Stimulated activated CD4-positive, alpha-beta T cell treated with anti-CD3 and anti-CD28 coated beads, Interleukin-12 subunit alpha, Interleukin-12 subunit beta, amount 100 ng/mL, for 4 hours (primary cell): ENCODE data around the gene RNU5D-1.
A peak's percentile ranks its signal among the peaks of the same experiment; 100 is the strongest.
"Not testable (repeated sequence)": the region's sequence is repeated elsewhere in the genome, so short reads cannot be mapped to it uniquely, and the experiment has no call there.

Source experiments
- DNase-seq: peaks from one replicate; pipeline ENCODE4 v3.0.0-alpha.2; 2020

The RNU5D-1 gene

DNA sequence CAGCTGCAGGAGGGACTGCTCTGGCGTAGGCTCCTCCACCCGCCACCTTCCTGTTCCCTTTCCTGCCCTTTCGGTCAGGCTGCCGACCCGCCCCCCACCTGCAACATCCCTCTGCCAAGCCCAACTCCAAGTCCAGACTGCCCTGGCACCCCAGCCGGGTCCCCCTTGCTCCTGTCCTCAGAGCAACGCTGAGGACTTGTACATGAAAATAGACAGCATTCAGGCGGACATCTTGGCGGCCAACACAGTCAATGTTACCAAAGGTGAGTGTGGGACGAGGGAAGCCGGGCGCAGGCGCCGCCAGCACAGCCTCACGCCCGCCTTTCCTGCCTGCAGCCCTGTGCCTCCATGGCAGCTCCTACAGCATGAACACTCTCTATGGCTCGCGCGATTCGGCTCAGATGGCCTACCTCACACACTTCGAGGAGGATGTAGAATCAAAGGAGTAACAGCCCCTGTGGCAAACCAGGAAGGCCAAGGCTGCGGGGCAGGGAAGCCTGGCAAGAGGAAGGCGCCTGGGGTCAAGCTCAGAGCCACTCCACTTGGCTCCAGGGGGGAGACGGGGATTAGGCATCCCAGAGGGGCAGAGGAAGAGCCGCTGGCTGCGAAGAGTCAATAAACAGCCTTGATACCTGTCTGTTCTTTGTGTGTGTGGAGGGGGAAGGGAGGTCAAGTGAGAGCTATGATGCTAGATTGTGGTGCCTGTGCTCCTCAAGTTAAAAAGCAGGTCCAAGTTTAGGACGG lies 5.8 kb downstream of the RNU5D-1 start:
- no peak for DNase-seq

DNA sequence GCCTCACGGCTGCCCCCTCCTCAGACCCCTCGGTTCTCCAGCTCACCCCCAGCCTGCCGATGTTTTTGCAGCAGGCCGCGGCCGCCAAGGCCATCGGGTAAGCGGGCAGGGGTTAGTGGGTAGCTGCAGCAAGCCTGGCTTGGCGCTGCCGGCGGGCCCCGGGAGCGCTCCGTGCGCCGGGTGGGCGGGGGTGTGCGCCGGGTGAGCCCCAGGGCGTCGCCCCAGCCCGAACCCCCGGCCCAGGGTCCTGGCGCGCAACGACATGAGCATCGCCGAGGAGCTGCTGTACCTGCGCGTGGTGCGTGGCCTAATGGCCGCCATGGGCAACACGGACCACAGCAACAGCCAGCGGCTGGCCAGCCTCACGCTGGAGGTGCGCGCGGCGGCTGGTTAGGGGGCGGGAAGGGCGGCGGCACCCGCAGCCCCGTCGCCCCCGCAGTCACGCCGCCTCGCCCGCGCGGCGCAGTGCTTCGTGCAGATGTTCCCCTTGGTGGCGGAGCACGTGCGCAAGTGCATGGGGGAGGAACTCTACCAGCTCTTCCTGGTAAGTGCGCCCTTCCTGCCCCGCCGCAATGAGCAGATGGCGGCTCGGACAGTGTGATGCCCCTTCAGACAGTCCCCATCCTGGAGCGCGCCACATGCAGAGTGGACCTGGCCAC lies 6.5 kb downstream of the RNU5D-1 start:
- DNase-seq, result no peak

DNA sequence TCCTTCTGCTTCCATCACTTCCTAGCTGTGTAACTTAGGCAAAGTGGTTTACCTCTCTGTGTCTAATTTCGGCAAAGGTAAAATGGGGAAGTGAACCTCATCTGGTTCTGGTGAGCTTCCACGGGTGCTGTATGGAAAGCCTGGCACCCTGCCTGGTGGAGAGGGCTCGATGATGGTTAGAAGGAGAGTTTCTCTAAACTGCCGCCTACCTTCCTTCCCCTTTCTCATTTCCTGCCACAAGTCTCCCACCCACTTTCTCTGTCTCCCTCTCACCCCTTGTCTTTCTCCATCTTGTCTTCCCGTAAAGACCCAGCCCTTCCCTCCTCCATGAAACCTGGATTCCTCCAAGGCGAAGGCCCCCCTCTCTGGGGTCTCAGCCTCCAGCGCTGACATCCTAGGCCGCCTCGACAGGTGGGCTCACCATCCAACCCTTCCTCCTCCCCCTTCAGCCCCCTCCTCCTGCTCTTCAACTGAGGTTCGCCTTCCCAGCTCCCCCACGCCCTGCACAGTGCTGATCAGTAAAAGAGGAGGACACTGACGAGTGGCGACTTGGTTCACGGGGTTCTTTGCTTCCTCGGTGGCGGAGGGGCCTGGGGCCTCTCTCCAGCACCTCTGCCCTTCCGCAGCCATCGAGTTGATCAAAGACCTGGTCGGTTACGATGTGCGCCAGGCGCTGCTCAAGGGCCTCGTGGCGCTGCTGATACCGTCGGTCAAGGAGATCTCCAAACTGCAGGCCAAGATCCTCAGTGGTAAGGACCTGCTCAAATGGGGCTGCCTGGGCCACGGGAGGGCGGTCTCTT lies 7.3 kb downstream of the RNU5D-1 start:
- DNase-seq, result peak; percentile 57

- DNase-seq, result peak; percentile 21
These were observed 7.9 kb downstream of the RNU5D-1 start for GRCh38 chr1:44723064-44723463.

- DNase-seq, result peak; percentile 73
These were observed 9.2 kb downstream of the RNU5D-1 start for GRCh38 chr1:44721485-44722361.

DNA sequence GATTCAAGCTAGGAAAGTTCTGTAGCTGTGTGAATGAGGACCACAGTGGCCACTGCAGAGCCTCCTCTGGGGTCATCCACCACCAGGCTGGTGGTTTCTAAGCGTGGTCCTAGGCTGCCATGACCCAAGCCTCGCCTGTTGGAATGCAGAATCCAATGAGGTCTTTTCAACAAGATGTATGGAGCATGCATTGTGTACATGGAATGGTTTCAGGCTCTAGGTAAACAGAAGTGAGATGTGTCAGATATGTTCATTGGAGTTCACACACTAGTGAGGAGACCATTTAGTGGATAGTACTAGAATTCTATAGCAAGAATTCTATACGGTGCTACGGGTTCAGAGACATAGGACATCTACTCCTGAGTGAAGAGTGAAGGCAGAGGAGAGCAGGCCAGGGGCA lies 10.7 kb downstream of the RNU5D-1 start:
- no peak for DNase-seq

DNA sequence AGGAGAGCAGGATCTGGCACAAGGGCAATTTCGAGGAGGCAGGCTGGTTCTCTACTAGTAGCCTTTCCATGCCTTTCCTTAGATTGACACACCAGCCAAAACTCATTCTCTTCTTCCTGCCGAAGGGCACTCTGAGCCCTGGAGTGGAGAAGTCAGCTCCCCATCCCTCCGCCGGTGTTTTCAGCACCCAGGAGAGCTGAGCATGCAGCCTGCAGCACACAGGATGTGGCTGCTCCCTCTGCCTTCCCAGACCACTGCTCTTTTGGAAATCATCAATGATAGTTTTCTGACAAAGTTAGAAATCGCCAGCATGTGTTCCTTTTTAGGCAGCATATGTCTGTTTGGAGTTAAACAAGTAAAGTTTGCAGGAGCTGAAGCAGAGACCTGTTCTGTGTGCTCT lies 11.7 kb downstream of the RNU5D-1 start:
- DNase-seq, result no peak

DNA sequence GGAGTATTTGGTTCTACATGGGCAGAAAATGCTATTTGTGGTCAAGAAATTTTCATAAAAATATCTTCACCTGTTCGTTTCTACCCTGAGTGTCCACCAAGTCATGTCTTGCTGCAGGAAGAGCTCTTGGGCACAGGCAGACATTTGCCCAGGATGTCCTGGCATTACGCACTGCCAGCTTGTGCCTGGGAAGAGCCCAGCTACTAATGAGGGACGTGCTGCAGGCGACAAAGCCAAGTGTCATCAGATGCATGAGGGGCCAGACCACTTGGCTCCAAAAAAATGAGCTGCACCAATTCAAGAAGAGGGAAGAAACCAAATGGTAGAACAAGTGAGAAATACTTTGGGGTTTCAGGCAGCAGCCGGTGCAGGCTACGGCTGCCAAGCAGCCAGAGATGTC lies 12.9 kb downstream of the RNU5D-1 start:
- no peak for DNase-seq

- DNase-seq, result no peak
These were observed 13.3 kb downstream of the RNU5D-1 start for GRCh38 chr1:44717653-44718052.

DNA sequence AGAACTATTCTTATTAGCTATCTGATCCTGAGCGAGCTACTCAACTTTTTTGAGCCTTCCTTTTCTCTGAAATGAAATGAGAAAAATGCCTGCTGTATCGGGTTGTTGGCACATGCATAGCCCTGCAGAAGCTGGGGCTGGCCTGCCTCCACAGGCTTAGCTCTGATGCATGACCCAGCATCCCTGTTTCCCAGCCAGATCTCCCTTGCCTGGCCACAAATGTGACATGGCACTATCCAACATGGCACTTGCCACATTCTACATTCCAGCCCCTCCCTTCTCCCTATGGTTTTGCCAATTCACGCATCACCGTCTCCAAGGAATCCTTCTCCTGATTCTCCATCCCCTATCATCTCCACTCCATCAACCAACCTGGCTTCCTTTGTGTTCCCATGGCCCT lies 13.8 kb downstream of the RNU5D-1 start:
- no peak for DNase-seq

- peak; percentile 42 for DNase-seq
These were observed 15.9 kb downstream of the RNU5D-1 start for GRCh38 chr1:44714944-44715571.

DNA sequence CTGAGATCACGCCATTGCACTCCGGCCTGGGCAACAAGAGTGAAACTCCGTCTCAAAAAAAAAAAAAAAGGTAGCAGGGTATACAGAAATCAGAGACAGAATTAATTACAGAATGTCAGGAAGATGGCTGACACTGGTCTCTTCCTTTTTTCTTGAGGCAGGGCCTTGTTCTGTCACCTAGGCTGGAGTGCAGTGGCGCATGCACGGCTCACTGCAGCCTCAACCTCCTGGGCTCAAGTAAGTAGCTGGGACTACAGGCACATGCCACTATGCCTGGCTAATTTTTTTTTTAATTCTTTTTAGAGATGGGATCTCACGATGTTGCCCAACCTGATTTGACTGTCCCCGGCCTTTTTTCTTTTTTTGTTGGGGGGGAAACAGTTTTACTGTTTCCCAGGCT lies 16.4 kb downstream of the RNU5D-1 start:
- DNase-seq, result no peak

DNA sequence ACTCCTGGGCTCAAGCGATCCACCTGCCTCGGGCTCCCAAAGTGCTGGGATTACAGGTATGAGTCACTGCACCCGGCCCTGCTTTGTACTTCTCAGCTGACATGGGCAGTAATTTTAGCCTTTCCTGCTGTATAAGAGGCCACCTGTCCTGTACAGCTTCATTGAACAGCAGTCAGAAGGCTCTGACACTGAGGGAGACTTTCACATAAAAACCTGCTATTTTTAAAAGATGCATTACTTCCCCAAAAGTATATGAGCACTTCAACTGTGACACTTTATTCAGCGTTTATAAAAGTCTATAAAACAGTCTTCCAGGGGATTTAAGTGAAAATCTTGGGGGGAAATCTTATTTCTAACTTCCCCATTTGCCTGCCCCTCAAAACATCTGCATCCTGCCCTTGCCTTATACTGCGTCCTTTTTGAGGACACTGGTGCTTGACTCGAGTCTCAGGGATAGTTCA lies 17.6 kb downstream of the RNU5D-1 start:
- DNase-seq, result no peak

- no peak for DNase-seq
These were observed 22.8 kb downstream of the RNU5D-1 start for GRCh38 chr1:44707959-44708831.

DNA sequence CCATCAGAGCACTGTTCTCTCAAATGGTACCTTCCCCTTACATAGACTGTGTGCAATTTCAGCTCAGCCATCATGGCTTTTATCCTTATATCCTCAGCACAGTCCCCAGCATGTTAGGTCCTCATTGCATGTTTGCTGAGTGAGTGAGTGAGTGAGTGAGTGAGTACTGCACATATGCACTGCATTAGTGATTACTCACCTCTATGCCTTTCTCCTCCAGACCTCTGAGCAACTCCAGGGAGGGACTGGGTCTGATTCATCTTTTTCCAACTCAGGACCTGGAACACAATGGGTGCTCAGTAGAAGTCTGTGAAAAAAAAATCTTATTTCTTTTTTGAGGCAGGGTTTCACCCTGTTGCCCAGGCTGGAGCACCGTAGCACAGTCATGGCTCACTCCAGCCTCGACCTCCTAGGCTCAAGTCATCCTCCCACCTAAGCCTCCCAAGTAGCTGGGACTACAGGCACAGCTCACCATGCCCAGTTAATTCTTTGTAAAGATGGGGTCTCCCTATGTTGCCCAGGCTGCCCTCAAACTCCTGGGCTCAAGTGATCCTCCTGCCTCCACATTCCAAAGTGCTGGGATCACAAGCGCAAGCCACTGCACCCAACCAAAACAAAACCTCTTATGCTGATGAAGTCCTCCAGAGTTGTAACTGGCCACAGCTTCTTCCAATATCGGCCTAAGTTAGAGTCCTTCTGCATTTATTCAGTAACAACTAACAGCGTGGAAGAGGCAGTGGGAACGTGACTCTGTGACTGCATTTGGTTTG lies 23.7 kb downstream of the RNU5D-1 start:
- DNase-seq, result no peak

- DNase-seq, result no peak
These were observed 25.0 kb downstream of the RNU5D-1 start for GRCh38 chr1:44705938-44706337.

DNA sequence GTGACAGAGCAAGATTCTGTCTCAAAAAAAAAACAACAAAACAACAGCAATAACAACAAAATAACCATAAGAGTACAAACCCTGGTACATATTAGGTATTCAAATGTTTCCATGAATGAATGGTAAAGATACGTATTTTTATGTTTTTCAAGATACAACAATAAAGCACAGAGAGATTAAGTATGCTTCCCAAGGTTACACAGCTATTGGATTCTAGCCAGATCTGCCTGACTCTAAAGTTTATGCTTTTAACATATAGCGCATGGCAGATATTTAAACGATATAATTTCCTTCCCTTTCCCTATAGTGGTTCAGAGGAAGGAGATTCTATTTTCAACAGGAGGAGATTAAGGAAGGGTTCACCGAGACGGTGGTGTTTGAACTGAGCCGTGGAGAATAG lies 25.5 kb downstream of the RNU5D-1 start:
- no peak for DNase-seq

GRCh38 chr1:44701141-44701573 lies 29.8 kb downstream of the RNU5D-1 start:
- DNase-seq, result no peak

DNA sequence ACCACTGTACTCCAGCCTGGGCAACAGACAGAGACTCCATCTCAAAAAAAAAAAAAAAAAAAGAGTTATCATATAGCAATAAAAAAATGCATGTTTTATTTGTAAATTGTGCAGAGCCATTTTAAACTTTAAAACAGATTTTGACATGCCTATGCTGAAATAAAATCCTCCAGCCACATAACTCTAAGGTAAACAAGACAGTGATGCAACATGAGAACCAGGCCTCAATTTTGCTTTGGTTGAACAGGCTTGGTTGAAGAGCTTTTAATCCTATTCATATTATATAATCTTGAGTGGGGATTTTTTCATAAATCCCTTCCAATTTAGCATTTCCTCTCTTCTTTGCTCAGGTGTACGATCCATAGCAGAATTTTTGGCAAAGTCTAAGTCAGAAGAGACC lies 30.4 kb downstream of the RNU5D-1 start:
- DNase-seq, result no peak

DNA sequence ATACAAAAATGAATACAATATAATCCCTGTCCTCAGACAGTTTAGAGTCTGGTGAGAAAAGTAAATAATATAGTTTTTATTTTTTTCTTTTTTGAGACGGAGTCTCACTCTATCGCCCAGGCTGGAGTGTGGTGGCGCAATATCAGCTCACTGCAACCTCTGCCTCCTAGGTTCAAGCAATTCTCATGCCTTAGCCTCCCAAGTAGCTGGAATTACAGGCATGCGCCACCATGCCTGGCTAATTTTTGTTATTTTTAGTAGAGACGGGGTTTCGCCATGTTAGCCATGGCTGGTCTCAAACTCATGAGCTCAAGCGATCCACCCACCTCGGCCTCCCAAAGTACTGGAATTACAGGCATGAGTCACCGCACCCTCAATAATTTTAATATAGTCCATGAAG lies 31.6 kb downstream of the RNU5D-1 start:
- not testable (repeated sequence) for DNase-seq
